HCT116 (cell line): Measurements from ENCODE around the gene MN1. TPM values are rescaled to one million over a fixed set of nuclear protein-coding genes. Genes with fewer than 3 reads are reported as not detected.

Experiments
- ATAC-seq: fragments of 200-7000 bp; cut with Tn5 transposase; 2 replicates; pipeline ENCODE4 v1.9.1; 2020; ENCODE audit warnings: mild to moderate bottlenecking, moderate library complexity
- BruUV-seq: library from RNA; stranded (reverse); fragments of 400-500 nt; replicated peaks from 2 replicates; lab custom pipeline; 2021; lab: Mats Ljungman, UMichigan
- CTCF ChIA-PET: fragments of 300-600 bp; sonication (Branson Sonifier 250); formaldehyde crosslinking; loops from one replicate; lab custom pipeline; 2021; ENCODE audit warnings: antibody characterized with exemption; lab: Charles Lee
- POLR2A ChIA-PET: fragments of 300-600, 350-600 bp; sonication (Branson Sonifier 250); formaldehyde crosslinking; loops from one replicate; lab custom pipeline; 2021; ENCODE audit warnings: antibody characterized with exemption; lab: Charles Lee
- RAD21 ChIA-PET, 2 experiments: fragments of 300-600 bp; sonication (Branson Sonifier 250); formaldehyde crosslinking; loops; one replicate each; lab custom pipeline; 2023; ENCODE audit warnings: low total read pairs in 2 of 2; ENCODE audit not compliant: uncharacterized antibody in 2 of 2, unreplicated experiment in 2 of 2, low non-redundant PET in 1 of 2; lab: Charles Lee
- DNase-seq: peaks from one replicate; pipeline ENCODE4 v3.0.0-alpha.2; 2010; ENCODE audit warnings: low read depth, low spot score
- H2AFZ ChIP-seq: fragments of 200-600 bp; shearing (Covaris generic), sonication (generic); 2 replicates; pipeline ENCODE4 v1.6.1; 2017; ENCODE audit warnings: low read depth, mixed run types, mixed read lengths, antibody characterized with exemption, low read length; ENCODE audit not compliant: poor library complexity, severe bottlenecking
- H3K27ac ChIP-seq: 2 replicates; pipeline ENCODE4 v1.5.1; 2012; ENCODE audit warnings: low read depth, low read length
- H3K27me3 ChIP-seq: fragments of 200-600 bp; sonication (generic); 2 replicates; pipeline ENCODE4 v1.6.1; 2016; ENCODE audit warnings: mixed run types, low read length, mixed read lengths; ENCODE audit not compliant: insufficient read depth
- H3K36me3 ChIP-seq, 2 experiments: fragments of 200-500 bp in 1 of 2; fragments of 200-600 bp in 1 of 2; sonication (Bioruptor generic) in 1 of 2; sonication (generic) in 1 of 2; 2 replicates each; pipeline versions ENCODE4 v1.5.1 to v1.6.1; 2014 to 2016; ENCODE audit warnings: low read length in 2 of 2, inconsistent platforms in 1 of 2, mixed read lengths in 1 of 2, mixed run types in 1 of 2; ENCODE audit not compliant: insufficient read depth in 2 of 2, control insufficient read depth in 1 of 2
- H3K4me1 ChIP-seq, 2 experiments: fragments of 200-600 bp in 1 of 2; sonication (generic) in 1 of 2; 2 replicates each; pipeline versions ENCODE4 v1.5.1 to v1.6.1; 2012 to 2017; ENCODE audit warnings: low read length in 2 of 2, inconsistent platforms in 1 of 2, mild to moderate bottlenecking in 1 of 2, mixed read lengths in 1 of 2, mixed run types in 1 of 2, moderate library complexity in 1 of 2; ENCODE audit not compliant: insufficient read depth in 2 of 2, control insufficient read depth in 1 of 2
- H3K4me2 ChIP-seq: fragments of 200-600 bp; sonication (generic); 2 replicates; pipeline ENCODE4 v1.6.1; 2017; ENCODE audit warnings: mixed run types, low read length, mixed read lengths
- H3K4me3 ChIP-seq, 2 experiments: fragments of 200-600 bp in 1 of 2; sonication (generic) in 1 of 2; replicated peaks in 1 of 2; 2 replicates each; pipeline ENCODE4 v1.5.1; 2011 to 2016; ENCODE audit warnings: low read length in 2 of 2, control low read depth in 1 of 2, low read depth in 1 of 2, mild to moderate bottlenecking in 1 of 2, mixed read lengths in 1 of 2, mixed run types in 1 of 2
- H3K79me2 ChIP-seq: fragments of 200-600 bp; sonication (generic); 2 replicates; pipeline ENCODE4 v1.6.1; 2017; ENCODE audit warnings: mild to moderate bottlenecking, mixed run types, low read length, moderate library complexity, mixed read lengths; ENCODE audit not compliant: insufficient read depth
- H3K9ac ChIP-seq: fragments of 200-600 bp; sonication (generic); 2 replicates; pipeline ENCODE4 v1.6.1; 2016; ENCODE audit warnings: low read length, mixed read lengths
- H3K9me2 ChIP-seq: fragments of 200-600 bp; sonication (generic), shearing (Covaris generic); 2 replicates; pipeline ENCODE4 v1.6.1; 2017; ENCODE audit warnings: mixed run types, mild to moderate bottlenecking, moderate library complexity; ENCODE audit not compliant: insufficient read depth
- H3K9me3 ChIP-seq, 2 experiments: fragments of 200-500 bp in 1 of 2; fragments of 200-600 bp in 1 of 2; sonication (Bioruptor generic) in 1 of 2; sonication (generic) in 1 of 2; 2 replicates each; pipeline ENCODE4 v1.6.1; 2014 to 2017; ENCODE audit warnings: low read length in 2 of 2, mixed read lengths in 2 of 2, inconsistent platforms in 1 of 2, low read depth in 1 of 2, mild to moderate bottlenecking in 1 of 2, mixed run types in 1 of 2, moderate library complexity in 1 of 2; ENCODE audit not compliant: control insufficient read depth in 1 of 2, insufficient read depth in 1 of 2
- H4K20me1 ChIP-seq: fragments of 200-600 bp; sonication (generic), shearing (Covaris generic); 2 replicates; pipeline ENCODE4 v1.6.1; 2017; ENCODE audit warnings: mixed run types, mild to moderate bottlenecking, moderate library complexity; ENCODE audit not compliant: insufficient read depth
- ELF1 ChIP-seq: IDR thresholded peaks from 2 replicates; pipeline ENCODE4 v1.6.1; 2012; ENCODE audit warnings: low read depth, borderline replicate concordance
- EZH2phosphoT487 ChIP-seq: fragments of 200-600 bp; IDR thresholded peaks from 2 replicates; pipeline ENCODE4 v1.6.1; 2018; ENCODE audit warnings: antibody characterized with exemption, borderline replicate concordance
- MAX ChIP-seq: IDR thresholded peaks from 2 replicates; pipeline ENCODE4 v1.6.1; 2012
- POLR2A ChIP-seq: IDR thresholded peaks from 2 replicates; pipeline ENCODE4 v1.7.0; 2011; ENCODE audit warnings: borderline replicate concordance; ENCODE audit not compliant: insufficient read depth, insufficient read length; ENCODE audit errors: extremely low read depth
- POLR2AphosphoS5 ChIP-seq: IDR thresholded peaks from 2 replicates; pipeline ENCODE4 v1.6.1; 2011; ENCODE audit warnings: mild to moderate bottlenecking, low read depth, low read length, moderate library complexity
- REST ChIP-seq: IDR thresholded peaks from 2 replicates; pipeline ENCODE4 v1.6.1; 2012; ENCODE audit warnings: low read depth
- YY1 ChIP-seq: IDR thresholded peaks from 2 replicates; pipeline ENCODE4 v1.6.1; 2011; ENCODE audit warnings: low read length, low read depth, moderate library complexity, mild to moderate bottlenecking; ENCODE audit not compliant: insufficient replicate concordance; ENCODE audit errors: extremely low read depth
- ZBTB33 ChIP-seq: IDR thresholded peaks from 2 replicates; pipeline ENCODE4 v1.6.1; 2011; ENCODE audit warnings: mild to moderate bottlenecking, low read length, moderate library complexity; ENCODE audit not compliant: insufficient replicate concordance; ENCODE audit errors: extremely low read depth
- intact Hi-C: fragments of 100-400 bp; cut with micrococcal nuclease; formaldehyde crosslinking; loops from 2 replicates; pipeline ENCODE4 v1.10.0; 2022
- total RNA-seq: library from RNA; stranded (reverse); gene quantifications from one replicate; pipeline ENCODE4 v1.2.1, GENCODE V29; 2021; ENCODE audit not compliant: unreplicated experiment
- TF ChIP-seq, protein P1 (sequence below): IDR thresholded peaks from 2 replicates; pipeline ENCODE4 v1.6.1; 2012

MN1 gene
- total RNA-seq, 1 experiment from 2014 or later: 2.9 TPM

- ATAC-seq (no peak), DNase-seq (no peak)
- Histone ChIP-seq H3K9me3 (no peaks in the 10 kb centered on the region), H2AFZ (no peak overlapping the region), H3K79me2 (no peaks in the 10 kb centered on the region), H3K4me3 (no peak overlapping the region), H3K9ac (no peak overlapping the region), H3K4me2 (no peak overlapping the region), H3K27me3 (no peaks in the 10 kb centered on the region), H3K36me3 (no peaks in the 10 kb centered on the region), H3K4me1 (peaks cover 6 to 12% of the 10 kb centered on the region in 2 experiments; a peak in 2 of 4 replicates), H3K27ac (no peak overlapping the region), H4K20me1 (no peaks in the 10 kb centered on the region), H3K9me2 (no peaks in the 10 kb centered on the region)
- intact Hi-C loops: no loop called here
- no TSS peak for BruUV-seq
- RAD21 ChIA-PET: no interaction called here
- CTCF ChIA-PET: no interaction called here
- POLR2A ChIA-PET: no interaction called here
- TF ChIP-seq ELF1 (no peak), POLR2A (no peak), ZBTB33 (no peak), MAX (no peak)
Observed at GRCh38 chr22:27798511-27799014, 3.0 kb downstream of the MN1 start.

GRCh38 chr22:27797520-27798391 lies 3.8 kb downstream of the MN1 start:
- no peaks in the 10 kb centered on the region for H3K9me2 ChIP-seq
- H3K9ac ChIP-seq: no peak overlapping the region
- H3K4me3 ChIP-seq: no peak overlapping the region
- H3K27me3 ChIP-seq: no peaks in the 10 kb centered on the region
- H4K20me1 ChIP-seq: no peaks in the 10 kb centered on the region
- ChIA-PET CTCF (no interaction called here), RAD21 (no interaction called here), POLR2A (no interaction called here)
- H3K4me1 ChIP-seq: peaks cover 4 to 12% of the 10 kb centered on the region in 2 experiments; a peak in 2 of 4 replicates
- DNase-seq (no peak), ATAC-seq (no peak)
- intact Hi-C loops: no loop called here
- no peaks in the 10 kb centered on the region for H3K9me3 ChIP-seq
- no peak overlapping the region for H3K27ac ChIP-seq
- no peaks in the 10 kb centered on the region for H3K79me2 ChIP-seq
- no peak overlapping the region for H2AFZ ChIP-seq
- H3K4me2 ChIP-seq: no peak overlapping the region
- H3K36me3 ChIP-seq: no peaks in the 10 kb centered on the region
- BruUV-seq: no TSS peak
- TF ChIP-seq REST (no peak), POLR2AphosphoS5 (no peak), POLR2A (no peak), EZH2phosphoT487 (no peak), YY1 (no peak), ELF1 (no peak)
- TF ChIP-seq, protein P1, sequence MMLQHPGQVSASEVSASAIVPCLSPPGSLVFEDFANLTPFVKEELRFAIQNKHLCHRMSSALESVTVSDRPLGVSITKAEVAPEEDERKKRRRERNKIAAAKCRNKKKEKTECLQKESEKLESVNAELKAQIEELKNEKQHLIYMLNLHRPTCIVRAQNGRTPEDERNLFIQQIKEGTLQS: no peak
